Trophoblast cell (in vitro differentiated cells and primary cell): ENCODE results near the gene CHD6.
A peak's percentile ranks its signal among the peaks of the same experiment; 100 is the strongest.

Source experiments
- DNase-seq, 2 donors: peaks; one replicate each; pipeline ENCODE4 v3.0.0-alpha.2; 2016
- H2AFZ ChIP-seq: 2 replicates; pipeline ENCODE4 v1.6.1; 2013; ENCODE audit warnings: low read length, moderate library complexity, mild to moderate bottlenecking; ENCODE audit not compliant: insufficient read depth, poor library complexity
- H2AK5ac ChIP-seq: 2 replicates; pipeline ENCODE4 v1.6.1; 2013; ENCODE audit warnings: mild to moderate bottlenecking, low read length
- H2BK120ac ChIP-seq: 2 replicates; pipeline ENCODE4 v1.6.1; 2013; ENCODE audit warnings: low read length, mild to moderate bottlenecking, moderate library complexity; ENCODE audit not compliant: insufficient read depth, poor library complexity
- H2BK12ac ChIP-seq: 2 replicates; pipeline ENCODE4 v1.6.1; 2013; ENCODE audit warnings: mild to moderate bottlenecking, low read length, moderate library complexity
- H2BK5ac ChIP-seq: 2 replicates; pipeline ENCODE4 v1.6.1; 2013; ENCODE audit warnings: low read length, low read depth, moderate library complexity, mild to moderate bottlenecking; ENCODE audit not compliant: poor library complexity
- H3K14ac ChIP-seq: 2 replicates; pipeline ENCODE4 v1.6.1; 2013; ENCODE audit warnings: mild to moderate bottlenecking, low read length
- H3K18ac ChIP-seq: 2 replicates; pipeline ENCODE4 v1.6.1; 2013; ENCODE audit warnings: mild to moderate bottlenecking, low read length
- H3K23ac ChIP-seq: 2 replicates; pipeline ENCODE4 v1.6.1; 2013; ENCODE audit warnings: low read length
- H3K27ac ChIP-seq: 2 replicates; pipeline ENCODE4 v1.5.1; 2013; ENCODE audit warnings: low read depth, mild to moderate bottlenecking, inconsistent platforms, low read length, moderate library complexity
- H3K27me3 ChIP-seq: 2 replicates; pipeline ENCODE4 v1.6.1; 2013; ENCODE audit warnings: inconsistent platforms, mild to moderate bottlenecking, low read length, moderate library complexity; ENCODE audit not compliant: insufficient read depth
- H3K36me3 ChIP-seq, 2 experiments: 1 replicate in 1 of 2; 2 replicates in 1 of 2; pipeline ENCODE4 v1.6.1; 2013; ENCODE audit warnings: low read length in 2 of 2, mild to moderate bottlenecking in 2 of 2, moderate library complexity in 1 of 2; ENCODE audit not compliant: insufficient read depth in 2 of 2, control insufficient read depth in 1 of 2
- H3K4ac ChIP-seq: 2 replicates; pipeline ENCODE4 v1.6.1; 2013; ENCODE audit warnings: low read depth, mild to moderate bottlenecking, low read length, moderate library complexity
- H3K4me1 ChIP-seq, 2 experiments: 1 replicate in 1 of 2; 2 replicates in 1 of 2; pipeline ENCODE4 v1.6.1; 2013; ENCODE audit warnings: low read length in 2 of 2, mild to moderate bottlenecking in 2 of 2, moderate library complexity in 1 of 2; ENCODE audit not compliant: insufficient read depth in 2 of 2, control insufficient read depth in 1 of 2
- H3K4me2 ChIP-seq: 2 replicates; pipeline ENCODE4 v1.6.1; 2013; ENCODE audit warnings: inconsistent platforms, mild to moderate bottlenecking, low read length, moderate library complexity
- H3K4me3 ChIP-seq: 2 replicates; pipeline ENCODE4 v1.5.1; 2013; ENCODE audit warnings: mild to moderate bottlenecking, low read depth, low read length, inconsistent platforms
- H3K79me1 ChIP-seq: one replicate; pipeline ENCODE4 v1.6.1; 2013; ENCODE audit warnings: low read length
- H3K79me2 ChIP-seq: 2 replicates; pipeline ENCODE4 v1.6.1; 2013; ENCODE audit warnings: low read length, mild to moderate bottlenecking; ENCODE audit not compliant: control insufficient read depth, insufficient read depth, poor library complexity
- H3K9ac ChIP-seq: 2 replicates; pipeline ENCODE4 v1.6.1; 2013; ENCODE audit warnings: mild to moderate bottlenecking, low read length
- H3K9me3 ChIP-seq: 2 replicates; pipeline ENCODE4 v1.6.1; 2013; ENCODE audit warnings: low read depth, mild to moderate bottlenecking, control low read depth, inconsistent platforms, low read length; ENCODE audit not compliant: insufficient read depth
- H4K12ac ChIP-seq: 2 replicates; pipeline ENCODE4 v1.6.1; 2013; ENCODE audit warnings: low read depth, mild to moderate bottlenecking, low read length, moderate library complexity
- H4K8ac ChIP-seq: 2 replicates; pipeline ENCODE4 v1.6.1; 2013; ENCODE audit warnings: low read depth, mild to moderate bottlenecking, low read length, moderate library complexity
- H4K91ac ChIP-seq: one replicate; pipeline ENCODE4 v1.6.1; 2013; ENCODE audit warnings: low read depth, mild to moderate bottlenecking, low read length, moderate library complexity
- WGBS: extraction: QIAGEN DNeasy Blood & Tissue Kit; methylation state at CpG from one replicate; pipeline ENCODE4 v1.1.7; 2013; ENCODE audit warnings: missing lambda C conversion rate; ENCODE audit not compliant: insufficient read length, insufficient coverage; ENCODE audit errors: extremely low coverage; 5-methylcytosine and 5-hydroxymethylcytosine counted together

The CHD6 gene

GRCh38 chr20:41469868-41470267 is 148.3 kb downstream of the CHD6 start:
- WGBS, result no CpG with 5 or more reads among the region's 3 CpGs
- no peak overlapping the region for H3K4me3 ChIP-seq
- H3K27me3 ChIP-seq, result no peaks in the 10 kb centered on the region
- no peak for DNase-seq
- no peak overlapping the region for H2BK120ac ChIP-seq
- no peak overlapping the region for H4K12ac ChIP-seq
- peaks cover 0 to 2% of the 10 kb centered on the region in 2 experiments for H3K4me1 ChIP-seq
- H3K36me3 ChIP-seq, result peaks cover 13 to 15% of the 10 kb centered on the region in 2 experiments
- H4K8ac ChIP-seq, result no peak overlapping the region
- no peak overlapping the region for H2BK12ac ChIP-seq
- H3K4me2 ChIP-seq, result no peak overlapping the region
- no peak overlapping the region for H3K4ac ChIP-seq
- H3K18ac ChIP-seq, result no peak overlapping the region
- no peak overlapping the region for H3K14ac ChIP-seq
- no peak overlapping the region for H3K23ac ChIP-seq
- no peak overlapping the region for H2AK5ac ChIP-seq
- no peak overlapping the region for H2BK5ac ChIP-seq
- H4K91ac ChIP-seq, result no peak overlapping the region
- no peak overlapping the region for H2AFZ ChIP-seq
- H3K9ac ChIP-seq, result no peak overlapping the region
- H3K79me2 ChIP-seq, result no peaks in the 10 kb centered on the region
- no peaks in the 10 kb centered on the region for H3K79me1 ChIP-seq
- H3K27ac ChIP-seq, result no peak overlapping the region
- no peaks in the 10 kb centered on the region for H3K9me3 ChIP-seq

DNA sequence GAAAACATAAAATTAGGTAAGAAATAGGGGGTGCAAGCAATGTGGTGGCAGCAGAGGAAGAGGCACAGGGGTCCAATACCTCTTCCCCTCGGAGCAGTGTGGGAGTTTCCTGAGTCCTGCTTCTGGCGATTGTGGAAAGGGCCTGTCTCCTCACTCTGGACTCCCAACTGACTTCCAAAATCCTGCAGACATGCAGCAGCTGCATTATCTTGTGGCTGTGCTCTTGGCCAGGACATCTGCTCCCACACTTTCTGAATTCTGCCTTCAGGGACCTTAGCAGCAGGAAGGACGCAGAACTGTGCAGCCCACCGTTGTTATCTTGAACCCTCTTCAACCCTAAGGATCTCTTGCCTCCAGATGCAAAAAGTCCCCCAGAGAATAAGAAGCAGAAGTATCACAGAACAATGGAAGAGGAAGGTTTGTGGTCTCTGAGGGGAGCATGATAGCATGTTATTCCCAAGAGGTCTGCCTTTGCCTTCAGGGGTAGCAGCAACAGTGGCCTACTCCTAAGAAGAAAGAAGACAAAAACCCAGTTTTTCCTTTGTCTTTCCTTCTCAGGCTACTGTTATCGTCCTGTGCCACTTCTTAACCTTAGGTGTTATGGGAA is 149.1 kb downstream of the CHD6 start:
- no peak for DNase-seq
- no peak overlapping the region for H2BK5ac ChIP-seq
- H3K79me2 ChIP-seq, result no peaks in the 10 kb centered on the region
- H3K18ac ChIP-seq, result no peak overlapping the region
- no peak overlapping the region for H3K4ac ChIP-seq
- H3K14ac ChIP-seq, result no peak overlapping the region
- H3K4me1 ChIP-seq, result peaks cover 0 to 2% of the 10 kb centered on the region in 2 experiments
- H3K9me3 ChIP-seq, result no peaks in the 10 kb centered on the region
- no peak overlapping the region for H3K27ac ChIP-seq
- H3K36me3 ChIP-seq, result peaks cover 13 to 15% of the 10 kb centered on the region in 2 experiments
- H2AFZ ChIP-seq, result no peak overlapping the region
- H3K79me1 ChIP-seq, result no peaks in the 10 kb centered on the region
- no peak overlapping the region for H2BK120ac ChIP-seq
- H4K12ac ChIP-seq, result no peak overlapping the region
- H4K91ac ChIP-seq, result no peak overlapping the region
- no peak overlapping the region for H3K9ac ChIP-seq
- H3K4me3 ChIP-seq, result no peak overlapping the region
- H3K27me3 ChIP-seq, result no peaks in the 10 kb centered on the region
- no peak overlapping the region for H3K4me2 ChIP-seq
- no peak overlapping the region for H2AK5ac ChIP-seq
- H2BK12ac ChIP-seq, result no peak overlapping the region
- no peak overlapping the region for H4K8ac ChIP-seq
- H3K23ac ChIP-seq, result no peak overlapping the region
- no CpG with 5 or more reads among the region's 5 CpGs for WGBS

DNA sequence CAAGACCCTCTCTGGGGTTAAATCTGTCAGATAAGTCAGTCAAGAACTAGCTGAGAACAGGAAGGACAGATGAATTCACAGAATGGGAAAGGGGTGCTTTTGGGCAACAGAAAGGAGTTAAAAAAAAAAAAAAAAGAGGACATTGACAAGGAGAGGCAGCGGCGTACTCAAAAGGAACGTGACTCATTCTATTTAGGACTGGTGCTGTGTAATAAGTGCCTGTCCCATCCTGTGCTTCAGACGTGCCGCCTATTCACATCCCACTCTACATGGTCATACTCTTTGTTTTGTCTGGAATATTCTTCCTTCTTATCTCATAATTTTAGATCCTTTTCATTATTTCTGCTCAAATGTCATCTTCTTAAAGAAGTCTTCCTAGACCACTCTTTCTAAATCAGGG is 150.5 kb downstream of the CHD6 start:
- Histone ChIP-seq H3K9ac (no peak overlapping the region), H3K4me2 (no peak overlapping the region), H3K14ac (no peak overlapping the region), H3K79me1 (no peaks in the 10 kb centered on the region), H3K4me3 (no peak overlapping the region), H3K18ac (no peak overlapping the region), H4K91ac (no peak overlapping the region), H2AFZ (no peak overlapping the region), H2BK5ac (no peak overlapping the region), H3K23ac (no peak overlapping the region), H3K9me3 (no peaks in the 10 kb centered on the region), H3K79me2 (no peaks in the 10 kb centered on the region), H3K36me3 (peaks cover 9% of the 10 kb centered on the region in 2 experiments), H2BK12ac (no peak overlapping the region), H4K12ac (no peak overlapping the region), H3K4me1 (peaks cover 0 to 2% of the 10 kb centered on the region in 2 experiments), H3K27me3 (no peaks in the 10 kb centered on the region), H2BK120ac (no peak overlapping the region), H3K4ac (no peak overlapping the region), H3K27ac (no peak overlapping the region), H4K8ac (no peak overlapping the region), H2AK5ac (no peak overlapping the region)
- peak in 1 of 2 donors; percentile 9 for DNase-seq
- WGBS, result no CpG with 5 or more reads among the region's 5 CpGs

GRCh38 chr20:41467220-41467619 is 151.0 kb downstream of the CHD6 start:
- DNase-seq, result no peak

More at GRCh38 chr20:41467220-41467619, 151.0 kb downstream of the CHD6 start:
- H4K8ac ChIP-seq, result no peak overlapping the region
- no peak overlapping the region for H3K4ac ChIP-seq
- H2BK12ac ChIP-seq, result no peak overlapping the region
- H2AFZ ChIP-seq, result no peak overlapping the region
- no peak overlapping the region for H4K91ac ChIP-seq
- H3K9ac ChIP-seq, result no peak overlapping the region
- no peak overlapping the region for H2BK5ac ChIP-seq
- peaks cover 0 to 2% of the 10 kb centered on the region in 2 experiments for H3K4me1 ChIP-seq
- H3K27ac ChIP-seq, result no peak overlapping the region
- H3K18ac ChIP-seq, result no peak overlapping the region
- no peaks in the 10 kb centered on the region for H3K27me3 ChIP-seq
- no peak overlapping the region for H2AK5ac ChIP-seq
- WGBS, result no CpG with 5 or more reads among the region's 3 CpGs
- H3K9me3 ChIP-seq, result no peaks in the 10 kb centered on the region
- peaks cover 9% of the 10 kb centered on the region in 2 experiments for H3K36me3 ChIP-seq
- no peak overlapping the region for H3K14ac ChIP-seq
- H3K4me2 ChIP-seq, result no peak overlapping the region
- no peak overlapping the region for H2BK120ac ChIP-seq
- H4K12ac ChIP-seq, result no peak overlapping the region
- H3K79me2 ChIP-seq, result no peaks in the 10 kb centered on the region
- H3K23ac ChIP-seq, result no peak overlapping the region
- no peak overlapping the region for H3K4me3 ChIP-seq
- no peaks in the 10 kb centered on the region for H3K79me1 ChIP-seq
